Epidermal melanocyte (primary cell): ENCODE measurements around the gene UNC5A.

Source experiments
- DNase-seq: peaks from one replicate; pipeline ENCODE4 v3.0.0; 2011; ENCODE audit warnings: low spot score; ENCODE audit not compliant: insufficient read length

Gene UNC5A

DNA sequence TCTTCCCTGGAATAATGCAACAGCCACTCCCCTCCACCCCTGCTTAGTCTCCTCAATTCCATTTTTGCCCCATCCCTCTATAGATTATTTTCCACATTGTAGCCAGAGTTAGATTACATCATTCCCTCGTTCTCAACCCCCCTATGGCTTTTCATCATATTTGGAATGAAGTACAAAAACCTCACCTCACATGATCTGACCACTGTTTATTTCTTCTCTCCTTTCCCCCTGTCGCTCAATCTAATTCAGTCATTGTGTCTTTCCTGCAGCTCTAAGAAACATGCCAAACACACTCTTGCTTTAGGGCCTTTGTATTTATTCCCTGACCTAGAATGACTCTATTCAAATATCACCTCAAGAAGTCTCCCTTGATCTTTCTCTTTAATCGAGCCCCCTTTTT is 111.4 kb downstream of the UNC5A start:
- DNase-seq: no peak

DNA sequence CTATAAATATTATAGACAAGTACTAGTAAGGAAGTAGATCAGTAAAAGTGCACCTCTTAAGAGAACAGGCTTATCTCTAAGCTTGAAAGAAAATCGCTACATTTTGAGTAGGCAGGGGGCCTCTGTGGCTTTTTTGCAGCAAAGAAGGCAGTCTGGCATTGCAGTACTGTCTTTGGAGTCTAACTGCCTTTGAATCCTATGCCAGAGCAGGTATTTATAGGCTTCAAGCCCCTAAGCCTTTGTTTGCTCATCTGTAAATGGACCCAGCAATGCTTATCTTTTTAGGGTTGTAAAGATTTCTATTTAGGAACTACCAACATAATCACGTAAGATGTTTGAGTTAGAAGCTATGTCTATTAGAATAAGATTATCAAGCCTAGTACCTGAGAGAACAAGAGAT is 112.5 kb downstream of the UNC5A start:
- DNase-seq: no peak

DNA sequence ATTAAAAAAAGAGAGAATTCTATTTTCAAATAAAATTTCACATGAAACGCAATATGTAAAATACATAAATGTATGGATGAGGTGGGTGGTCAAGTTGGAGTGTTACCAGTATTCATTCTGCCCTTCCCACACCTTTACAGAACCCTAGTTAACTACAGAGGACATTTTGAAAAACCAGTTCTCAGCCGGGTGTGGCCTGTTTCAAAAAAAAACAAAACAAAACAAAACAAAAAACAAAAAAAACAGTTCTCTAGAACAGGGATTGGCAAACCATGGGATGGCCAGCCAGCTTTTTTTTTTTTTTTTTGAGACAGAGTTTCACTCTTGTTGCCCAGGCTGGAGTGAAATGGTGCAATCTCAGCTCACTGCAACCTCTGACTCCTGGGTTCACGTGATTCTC is 117.2 kb downstream of the UNC5A start:
- no peak for DNase-seq

DNA sequence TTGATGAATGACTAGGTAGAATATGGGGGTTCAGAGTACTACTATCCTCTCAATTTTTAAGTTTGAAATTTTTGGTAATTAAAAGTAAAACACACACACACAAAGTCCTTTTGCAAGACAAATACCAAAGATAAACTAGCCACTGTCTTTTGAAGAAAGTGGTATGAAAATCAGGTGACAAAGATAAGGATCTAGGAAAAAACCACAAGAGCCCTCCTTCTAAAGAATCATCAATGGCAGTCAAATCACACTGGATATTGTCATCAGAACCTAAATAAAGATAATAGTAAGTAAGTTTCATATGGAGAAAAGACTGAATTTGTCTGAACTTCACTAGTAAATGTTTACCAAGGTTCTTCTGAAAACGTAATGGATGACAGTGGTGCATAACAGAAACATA is 119.3 kb downstream of the UNC5A start:
- DNase-seq: no peak
